H9 (cell line): ENCODE measurements around the gene SCN5A. TPM values are rescaled to one million over a fixed set of nuclear protein-coding genes. Genes with fewer than 3 reads are reported as not detected.

Experiments
- DNase-seq: peaks from one replicate; pipeline ENCODE4 v3.0.0-alpha.2; 2017
- H2AFZ ChIP-seq: one replicate; pipeline ENCODE4 v1.6.1; 2013; ENCODE audit warnings: mild to moderate bottlenecking, low read length, control low read depth, moderate library complexity
- H2AK5ac ChIP-seq: 2 replicates; pipeline ENCODE4 v1.6.1; 2013; ENCODE audit warnings: low read length, control low read depth, mixed read lengths; ENCODE audit not compliant: insufficient read length
- H2BK120ac ChIP-seq: one replicate; pipeline ENCODE4 v1.6.1; 2013; ENCODE audit warnings: low read depth, mild to moderate bottlenecking, low read length, control low read depth, inconsistent platforms; ENCODE audit not compliant: poor library complexity, severe bottlenecking
- H2BK12ac ChIP-seq: 2 replicates; pipeline ENCODE4 v1.6.1; 2013; ENCODE audit warnings: low read length, control low read depth, mixed read lengths, low read depth; ENCODE audit not compliant: insufficient read length
- H2BK15ac ChIP-seq: 2 replicates; pipeline ENCODE4 v1.6.1; 2013; ENCODE audit warnings: low read depth, low read length, control low read depth
- H2BK20ac ChIP-seq: one replicate; pipeline ENCODE4 v1.6.1; 2013; ENCODE audit warnings: low read depth, mild to moderate bottlenecking, low read length, control low read depth, inconsistent platforms; ENCODE audit not compliant: poor library complexity, severe bottlenecking
- H2BK5ac ChIP-seq: 2 replicates; pipeline ENCODE4 v1.6.1; 2013; ENCODE audit warnings: low read length, control low read depth, mixed read lengths; ENCODE audit not compliant: insufficient read length
- H3K14ac ChIP-seq: 2 replicates; pipeline ENCODE4 v1.6.1; 2013; ENCODE audit warnings: low read length, control low read depth; ENCODE audit not compliant: insufficient read depth
- H3K18ac ChIP-seq: 2 replicates; pipeline ENCODE4 v1.6.1; 2013; ENCODE audit warnings: low read depth, mild to moderate bottlenecking, mixed read lengths, low read length, control low read depth; ENCODE audit not compliant: insufficient read length
- H3K23ac ChIP-seq: 2 replicates; pipeline ENCODE4 v1.6.1; 2013; ENCODE audit warnings: low read length, control low read depth, mixed read lengths, low read depth; ENCODE audit not compliant: insufficient read length
- H3K23me2 ChIP-seq: 2 replicates; pipeline ENCODE4 v1.6.1; 2013; ENCODE audit warnings: low read depth, mild to moderate bottlenecking, mixed read lengths, low read length, control low read depth; ENCODE audit not compliant: insufficient read length, poor library complexity, severe bottlenecking
- H3K27ac ChIP-seq: 2 replicates; pipeline ENCODE4 v1.5.1; 2013; ENCODE audit warnings: low read length, control low read depth, mixed read lengths, low read depth; ENCODE audit not compliant: insufficient read length
- H3K27me3 ChIP-seq: 2 replicates; pipeline ENCODE4 v1.6.1; 2013; ENCODE audit warnings: low read length, control low read depth, inconsistent platforms; ENCODE audit not compliant: insufficient read depth
- H3K4ac ChIP-seq: 2 replicates; pipeline ENCODE4 v1.6.1; 2013; ENCODE audit warnings: low read depth, mild to moderate bottlenecking, control low read depth, inconsistent platforms, low read length, moderate library complexity
- H3K4me1 ChIP-seq: 2 replicates; pipeline ENCODE4 v1.6.1; 2013; ENCODE audit warnings: low read length, control low read depth, inconsistent platforms; ENCODE audit not compliant: insufficient read depth
- H3K4me2 ChIP-seq: 2 replicates; pipeline ENCODE4 v1.6.1; 2013; ENCODE audit warnings: low read length, control low read depth, mixed read lengths; ENCODE audit not compliant: insufficient read length, insufficient read depth
- H3K56ac ChIP-seq: 2 replicates; pipeline ENCODE4 v1.6.1; 2013; ENCODE audit warnings: low read depth, mild to moderate bottlenecking, mixed read lengths, low read length, control low read depth; ENCODE audit not compliant: insufficient read length
- H3K79me1 ChIP-seq: 2 replicates; pipeline ENCODE4 v1.6.1; 2013; ENCODE audit warnings: low read depth, mild to moderate bottlenecking, moderate library complexity, low read length, control low read depth, inconsistent platforms; ENCODE audit not compliant: insufficient read depth, poor library complexity, severe bottlenecking
- H3K79me2 ChIP-seq: 2 replicates; pipeline ENCODE4 v1.6.1; 2013; ENCODE audit warnings: low read length, control low read depth, inconsistent platforms; ENCODE audit not compliant: insufficient read depth
- H3K9ac ChIP-seq: 2 replicates; pipeline ENCODE4 v1.6.1; 2013; ENCODE audit warnings: low read length, control low read depth, mixed read lengths; ENCODE audit not compliant: insufficient read length; ENCODE audit errors: extremely low read depth
- H3K9me3 ChIP-seq: one replicate; pipeline ENCODE4 v1.6.1; 2013; ENCODE audit warnings: low read depth, low read length, inconsistent platforms; ENCODE audit not compliant: control insufficient read depth
- H3T11ph ChIP-seq: one replicate; pipeline ENCODE4 v1.6.1; 2013; ENCODE audit warnings: mild to moderate bottlenecking, low read length, control low read depth, inconsistent platforms
- H4K20me1 ChIP-seq: one replicate; pipeline ENCODE4 v1.6.1; 2013; ENCODE audit not compliant: control insufficient read depth, insufficient read length, insufficient read depth
- H4K5ac ChIP-seq: 2 replicates; pipeline ENCODE4 v1.6.1; 2013; ENCODE audit warnings: low read depth, mild to moderate bottlenecking, mixed read lengths, low read length, control low read depth; ENCODE audit not compliant: insufficient read length
- H4K8ac ChIP-seq: replicated peaks from 2 replicates; pipeline ENCODE4 v1.6.1; 2013; ENCODE audit warnings: low read length, control low read depth, mixed read lengths, low read depth; ENCODE audit not compliant: insufficient read length
- H4K91ac ChIP-seq: 2 replicates; pipeline ENCODE4 v1.6.1; 2013; ENCODE audit warnings: low read depth, mild to moderate bottlenecking, moderate library complexity, mixed read lengths, low read length, control low read depth; ENCODE audit not compliant: insufficient read length
- H3K27ac Mint-ChIP-seq, 3 experiments: 2 replicates in 2 of 3; 3 replicates in 1 of 3; pipeline ENCODE4 v1.8.0; 2020 to 2021; ENCODE audit warnings: mixed read lengths in 3 of 3, mild to moderate bottlenecking in 1 of 3, moderate library complexity in 1 of 3
- H3K27me3 Mint-ChIP-seq: 2 replicates; pipeline ENCODE4 v1.8.0; 2021; ENCODE audit warnings: low read depth, mild to moderate bottlenecking, moderate library complexity, mixed read lengths
- H3K36me3 Mint-ChIP-seq, 3 experiments: 2 replicates in 2 of 3; 3 replicates in 1 of 3; pipeline ENCODE4 v1.8.0; 2020 to 2021; ENCODE audit warnings: low read depth in 3 of 3, mixed read lengths in 3 of 3; ENCODE audit not compliant: insufficient read depth in 1 of 3
- H3K4me1 Mint-ChIP-seq, 2 experiments: 2 replicates each; pipeline ENCODE4 v1.8.0; 2020; ENCODE audit warnings: mixed read lengths in 2 of 2
- H3K4me3 Mint-ChIP-seq, 2 experiments: 2 replicates in 1 of 2; 3 replicates in 1 of 2; pipeline ENCODE4 v1.8.0; 2020 to 2021; ENCODE audit warnings: mild to moderate bottlenecking in 2 of 2, mixed read lengths in 2 of 2, moderate library complexity in 1 of 2
- H3K9me3 Mint-ChIP-seq, 2 experiments: 2 replicates in 1 of 2; 3 replicates in 1 of 2; pipeline ENCODE4 v1.8.0; 2020; ENCODE audit warnings: mild to moderate bottlenecking in 2 of 2, mixed read lengths in 2 of 2, moderate library complexity in 1 of 2
- CTCF ChIP-seq: fragments of 200-600 bp; sonication (generic); conservative IDR thresholded peaks from 3 replicates; pipeline ENCODE4 v1.8.0; 2021; ENCODE audit warnings: antibody characterized with exemption, mild to moderate bottlenecking
- WGBS: extraction: QIAGEN DNeasy Blood & Tissue Kit; methylation state at CpG from one replicate; pipeline ENCODE4 v1.1.7; 2013; ENCODE audit warnings: missing lambda C conversion rate, low lambda C conversion rate, mixed read lengths; ENCODE audit not compliant: insufficient read length; ENCODE audit errors: extremely low coverage; 5-methylcytosine and 5-hydroxymethylcytosine counted together
- total RNA-seq: library from RNA; stranded (reverse); gene quantifications from 2 replicates; pipeline ENCODE4 v1.2.1, GENCODE V29; 2021

SCN5A gene
- total RNA-seq, 1 experiment from 2014 or later = 6.5 TPM

- H3K56ac ChIP-seq = no peak overlapping the region
- no peak overlapping the region for H2AFZ ChIP-seq
- no peak overlapping the region for H2AK5ac ChIP-seq
- no peak overlapping the region for H2BK15ac ChIP-seq
- no peak overlapping the region for H3T11ph ChIP-seq
- no peaks in the 10 kb centered on the region for H3K9me3 Mint-ChIP-seq
- no peak overlapping the region for H3K9ac ChIP-seq
- H3K14ac ChIP-seq = no peak overlapping the region
- no peak for DNase-seq
- no peak overlapping the region for H3K4me2 ChIP-seq
- no peak overlapping the region for H4K8ac ChIP-seq
- no peaks in the 10 kb centered on the region for H3K79me1 ChIP-seq
- H3K79me2 ChIP-seq = no peaks in the 10 kb centered on the region
- no peaks in the 10 kb centered on the region for H4K20me1 ChIP-seq
- H3K27ac Mint-ChIP-seq = no peak overlapping the region
- no peaks in the 10 kb centered on the region for H3K9me3 ChIP-seq
- H2BK5ac ChIP-seq = no peak overlapping the region
- H3K4ac ChIP-seq = no peak overlapping the region
- H3K23me2 ChIP-seq = no peaks in the 10 kb centered on the region
- H3K27ac ChIP-seq = no peak overlapping the region
- no peak overlapping the region for H4K5ac ChIP-seq
- H2BK20ac ChIP-seq = no peak overlapping the region
- WGBS = no CpG with 5 or more reads among the region's 2 CpGs
- H2BK12ac ChIP-seq = no peak overlapping the region
- H2BK120ac ChIP-seq = no peak overlapping the region
- no peaks in the 10 kb centered on the region for H3K4me1 Mint-ChIP-seq
- H3K4me3 Mint-ChIP-seq = no peak overlapping the region
- H4K91ac ChIP-seq = no peak overlapping the region
- TF ChIP-seq CTCF = no peak
- H3K4me1 ChIP-seq = no peaks in the 10 kb centered on the region
- H3K27me3 Mint-ChIP-seq = no peaks in the 10 kb centered on the region
- peaks cover 10 to 38% (median 24%) of the 10 kb centered on the region in 3 experiments; a peak in 6 of 7 replicates for H3K36me3 Mint-ChIP-seq
- H3K18ac ChIP-seq = no peak overlapping the region
- H3K23ac ChIP-seq = no peak overlapping the region
- H3K27me3 ChIP-seq = no peaks in the 10 kb centered on the region
Measured at GRCh38 chr3:38509732-38510131, 139.8 kb downstream of the SCN5A start.
